ENCODE results near the gene RAI1.

The RAI1 gene

GRCh38 chr17:17739388-17740066 is 58.3 kb downstream of the RAI1 start:
- TF ChIP-seq, protein P1, sequence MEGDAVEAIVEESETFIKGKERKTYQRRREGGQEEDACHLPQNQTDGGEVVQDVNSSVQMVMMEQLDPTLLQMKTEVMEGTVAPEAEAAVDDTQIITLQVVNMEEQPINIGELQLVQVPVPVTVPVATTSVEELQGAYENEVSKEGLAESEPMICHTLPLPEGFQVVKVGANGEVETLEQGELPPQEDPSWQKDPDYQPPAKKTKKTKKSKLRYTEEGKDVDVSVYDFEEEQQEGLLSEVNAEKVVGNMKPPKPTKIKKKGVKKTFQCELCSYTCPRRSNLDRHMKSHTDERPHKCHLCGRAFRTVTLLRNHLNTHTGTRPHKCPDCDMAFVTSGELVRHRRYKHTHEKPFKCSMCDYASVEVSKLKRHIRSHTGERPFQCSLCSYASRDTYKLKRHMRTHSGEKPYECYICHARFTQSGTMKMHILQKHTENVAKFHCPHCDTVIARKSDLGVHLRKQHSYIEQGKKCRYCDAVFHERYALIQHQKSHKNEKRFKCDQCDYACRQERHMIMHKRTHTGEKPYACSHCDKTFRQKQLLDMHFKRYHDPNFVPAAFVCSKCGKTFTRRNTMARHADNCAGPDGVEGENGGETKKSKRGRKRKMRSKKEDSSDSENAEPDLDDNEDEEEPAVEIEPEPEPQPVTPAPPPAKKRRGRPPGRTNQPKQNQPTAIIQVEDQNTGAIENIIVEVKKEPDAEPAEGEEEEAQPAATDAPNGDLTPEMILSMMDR (IDR thresholded peaks at IDR 0.05; ENCODE audit: control extremely low read depth, extremely low read depth, low read depth, missing control alignments), result no peak
- no peak for DNase-seq (ENCODE audit: extremely low spot score)
- POLR2A ChIA-PET, result interaction anchor here (0.5 kb wide), 1 partner anchor 15 kb away, joined by 3 read pairs; no protein-coding TSS in a partner anchor
- CTCF ChIA-PET, result interaction anchor here (1.1 to 1.6 kb wide), 3 partner anchors 9 to 59 kb away, joined by 3 to 4 read pairs (median 3); no protein-coding TSS in a partner anchor

GRCh38 chr17:17740615-17741348 is 59.5 kb downstream of the RAI1 start:
- CTCF ChIA-PET, result interaction anchor here (1.0 to 1.6 kb wide), 5 partner anchors 9 to 71 kb away, joined by 3 to 4 read pairs (median 3); no protein-coding TSS in a partner anchor
- TF ChIP-seq, protein P1 (IDR thresholded peaks at IDR 0.05; ENCODE audit: control extremely low read depth, extremely low read depth, low read depth, missing control alignments), result no peak
- POLR2A ChIA-PET, result no interaction called here
- no peak for DNase-seq (ENCODE audit: extremely low spot score)

DNA sequence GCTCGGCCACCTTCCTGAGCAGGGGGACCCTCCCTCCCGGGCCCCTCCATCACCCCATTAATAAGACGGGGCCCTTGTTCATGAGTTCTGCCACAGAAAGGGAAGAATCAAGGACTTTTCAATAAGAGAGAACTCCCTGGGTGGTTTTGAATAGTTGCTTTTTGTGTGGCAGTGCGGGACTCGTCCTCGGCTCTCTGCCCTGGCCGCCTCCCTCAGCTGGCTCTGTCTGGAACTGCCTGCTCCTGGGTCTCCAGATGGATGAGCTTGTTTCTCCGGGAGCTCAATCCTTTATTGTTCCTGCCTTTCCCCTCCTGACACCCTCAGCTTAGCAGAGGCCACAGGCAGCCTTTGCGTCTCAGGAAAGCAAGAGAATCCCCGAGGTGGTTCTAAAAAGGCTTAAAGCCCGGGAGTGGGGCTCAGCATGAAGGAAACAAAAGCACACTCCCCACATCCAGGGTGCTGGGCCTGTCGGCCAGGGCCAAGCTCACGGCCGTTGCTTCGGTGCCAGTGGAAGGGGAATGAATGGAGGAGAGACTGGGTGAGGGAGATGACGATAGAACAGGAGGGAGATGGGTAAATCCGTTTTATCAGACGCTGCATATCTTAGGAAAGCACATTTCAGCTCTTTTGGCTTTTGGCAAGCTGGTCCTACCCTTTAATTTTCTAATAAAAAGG is 60.2 kb downstream of the RAI1 start:
- DNase-seq (ENCODE audit: extremely low spot score), result no peak
- POLR2A ChIA-PET, result no interaction called here
- CTCF ChIA-PET, result interaction anchor here (1.4 kb wide), 1 partner anchor 10 kb away, joined by 3 read pairs; no protein-coding TSS in a partner anchor
- TF ChIP-seq, protein P1 (IDR thresholded peaks at IDR 0.05; ENCODE audit: control extremely low read depth, extremely low read depth, low read depth, missing control alignments), result no peak

GRCh38 chr17:17742133-17742621 is 60.9 kb downstream of the RAI1 start:
- POLR2A ChIA-PET, result no interaction called here
- TF ChIP-seq, protein P1 (IDR thresholded peaks at IDR 0.05; ENCODE audit: control extremely low read depth, extremely low read depth, low read depth, missing control alignments), result no peak
- CTCF ChIA-PET, result no interaction called here
- DNase-seq (ENCODE audit: extremely low spot score), result no peak

GRCh38 chr17:17742688-17743390 is 61.6 kb downstream of the RAI1 start:
- ChIA-PET CTCF (no interaction called here), POLR2A (no interaction called here)
- no peak for DNase-seq (ENCODE audit: extremely low spot score)

More at GRCh38 chr17:17742688-17743390, 61.6 kb downstream of the RAI1 start:
- TF ChIP-seq, protein P1 (IDR thresholded peaks at IDR 0.05; ENCODE audit: control extremely low read depth, extremely low read depth, low read depth, missing control alignments), result no peak

All from GM10248 (cell line).